Activated CD8-positive, alpha-beta memory T cell treated with anti-CD3 and anti-CD28 coated beads, Interleukin-2, amount 50 U/mL, for 24 hours (primary cell): ENCODE data around the gene COX20.

Source experiments
- DNase-seq: peaks from one replicate; pipeline ENCODE4 v3.0.0-alpha.2; 2020; ENCODE audit errors: extremely low read depth

Gene COX20

DNA sequence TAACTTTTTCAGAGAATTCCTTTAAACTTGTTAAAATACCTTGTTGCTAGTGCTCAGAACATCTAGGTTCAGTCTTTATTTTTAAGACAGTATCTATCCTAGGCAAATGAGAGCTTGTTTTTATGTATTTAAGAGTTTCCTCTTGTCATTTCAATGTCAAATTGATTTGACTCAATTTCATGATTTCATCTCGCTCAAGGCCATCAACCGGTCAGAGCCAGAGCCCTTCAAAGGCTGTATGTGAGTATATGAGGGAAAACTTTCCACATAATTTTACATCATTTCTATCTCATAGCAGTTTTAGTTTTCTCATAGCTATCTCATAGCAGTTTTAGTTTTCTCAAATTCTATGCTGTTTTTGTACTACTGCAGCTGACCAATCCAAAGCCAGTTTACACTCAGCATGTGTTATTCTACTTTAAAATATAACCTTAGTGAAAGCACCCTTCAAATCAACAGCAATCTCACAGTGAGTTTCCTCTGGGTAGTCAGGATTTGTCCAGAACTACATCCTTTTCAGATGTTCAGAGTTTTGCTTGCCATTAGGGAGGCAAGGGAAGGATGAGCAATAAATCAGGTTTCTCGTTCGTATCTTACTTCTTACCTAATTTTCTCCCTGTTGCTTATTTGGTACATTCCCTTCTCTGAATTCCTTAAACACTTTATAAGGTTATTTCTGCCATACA lies 16.2 kb downstream of the COX20 start:
- no peak for DNase-seq

GRCh38 chr1:244852694-244853093 lies 17.2 kb downstream of the COX20 start:
- DNase-seq = no peak

- DNase-seq = no peak
Measured at GRCh38 chr1:244854166-244854565, 18.7 kb downstream of the COX20 start.

GRCh38 chr1:244854865-244855578 lies 19.6 kb downstream of the COX20 start:
- DNase-seq = no peak

DNA sequence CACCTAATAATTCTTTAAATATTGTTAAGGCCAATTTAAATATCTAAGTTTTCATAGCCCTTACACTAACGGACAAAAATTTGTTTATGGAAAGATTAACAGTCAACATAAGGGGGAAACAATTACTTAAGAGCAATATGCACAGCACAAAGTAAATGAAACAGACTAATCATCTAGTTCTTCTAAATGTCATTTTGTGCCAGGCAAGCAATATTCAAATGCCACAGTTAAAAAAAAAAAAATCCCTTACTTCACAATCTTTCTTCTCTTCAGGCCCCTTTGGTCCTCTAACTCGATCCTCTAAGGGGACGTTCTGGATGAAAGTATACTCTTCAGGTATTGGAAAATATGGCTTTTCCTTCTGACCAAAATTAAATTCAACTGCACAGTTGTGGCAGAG lies 22.3 kb downstream of the COX20 start:
- DNase-seq = no peak

DNA sequence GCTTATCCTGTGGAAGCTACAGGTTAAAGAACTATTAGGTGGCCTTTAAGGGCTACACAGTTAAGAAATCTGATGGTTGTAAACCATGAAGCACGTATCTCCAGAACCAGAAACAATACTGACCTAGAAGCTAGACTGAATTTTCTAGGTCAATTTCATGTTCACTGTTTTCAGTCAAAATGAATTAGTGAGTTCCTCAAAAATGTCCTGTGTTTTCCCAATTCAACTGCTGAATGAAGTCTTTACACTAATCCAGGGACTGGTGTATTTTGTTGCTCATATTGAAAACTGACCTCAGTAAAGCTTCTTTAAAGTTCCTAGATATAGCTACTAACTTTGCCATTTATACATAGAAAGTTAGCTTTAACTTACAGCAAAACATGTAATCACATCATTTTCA lies 22.9 kb downstream of the COX20 start:
- DNase-seq = no peak

DNA sequence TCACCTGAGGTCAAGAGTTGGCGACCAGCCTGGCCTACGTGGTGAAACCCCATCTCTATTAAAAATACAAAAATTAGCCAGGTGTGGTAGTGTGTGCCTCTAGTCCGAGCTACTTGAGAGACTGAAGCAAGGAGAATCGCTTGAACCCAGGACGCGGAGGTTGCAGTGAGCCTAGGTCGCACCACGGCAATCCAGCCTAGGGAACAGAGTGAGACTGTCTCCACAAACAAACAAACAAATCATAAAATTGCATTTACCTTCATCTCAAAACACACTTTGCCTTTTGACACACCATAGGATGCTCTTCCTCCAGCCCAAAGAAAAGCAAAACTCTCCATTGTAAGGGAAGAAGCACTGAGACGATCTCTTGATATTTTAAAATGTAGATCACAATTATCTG lies 24.6 kb downstream of the COX20 start:
- DNase-seq = no peak

DNA sequence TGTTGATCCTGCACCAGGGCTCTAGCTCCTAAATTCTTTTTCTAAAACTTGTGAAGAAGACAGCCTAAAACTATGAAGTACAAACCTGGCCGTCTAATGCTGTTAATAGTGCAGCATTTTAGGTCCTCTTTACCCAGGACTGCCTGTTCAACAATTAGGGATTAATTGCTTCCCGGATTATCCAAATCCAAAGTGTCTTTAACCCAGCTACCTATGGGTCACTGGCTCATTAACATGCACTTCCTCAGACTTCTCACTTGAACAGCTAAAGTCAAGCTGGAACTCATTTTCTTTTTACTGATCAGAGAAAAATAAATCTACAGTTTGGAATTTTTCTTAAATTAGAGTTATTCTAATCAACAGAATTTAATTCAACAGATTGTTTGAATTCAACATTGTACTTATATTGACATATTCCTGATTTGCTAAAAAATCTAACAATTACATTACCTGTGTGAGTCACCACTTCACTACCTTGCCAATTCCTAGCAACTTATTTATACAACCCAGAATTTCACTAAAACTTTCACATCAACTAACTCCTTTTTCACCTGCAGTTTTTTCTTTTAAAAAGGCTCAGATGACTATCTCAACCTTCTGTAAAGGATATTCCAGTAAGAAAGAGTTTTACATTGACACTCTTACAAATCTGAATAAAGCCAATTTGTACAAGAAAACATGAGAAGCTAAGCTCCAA lies 25.6 kb downstream of the COX20 start:
- no peak for DNase-seq

GRCh38 chr1:244861683-244862082 lies 26.2 kb downstream of the COX20 start:
- no peak for DNase-seq

GRCh38 chr1:244862354-244862698 lies 26.9 kb downstream of the COX20 start:
- no peak for DNase-seq

- peak; percentile 94 for DNase-seq
Measured at GRCh38 chr1:244862699-244863490, 27.4 kb downstream of the COX20 start.

DNA sequence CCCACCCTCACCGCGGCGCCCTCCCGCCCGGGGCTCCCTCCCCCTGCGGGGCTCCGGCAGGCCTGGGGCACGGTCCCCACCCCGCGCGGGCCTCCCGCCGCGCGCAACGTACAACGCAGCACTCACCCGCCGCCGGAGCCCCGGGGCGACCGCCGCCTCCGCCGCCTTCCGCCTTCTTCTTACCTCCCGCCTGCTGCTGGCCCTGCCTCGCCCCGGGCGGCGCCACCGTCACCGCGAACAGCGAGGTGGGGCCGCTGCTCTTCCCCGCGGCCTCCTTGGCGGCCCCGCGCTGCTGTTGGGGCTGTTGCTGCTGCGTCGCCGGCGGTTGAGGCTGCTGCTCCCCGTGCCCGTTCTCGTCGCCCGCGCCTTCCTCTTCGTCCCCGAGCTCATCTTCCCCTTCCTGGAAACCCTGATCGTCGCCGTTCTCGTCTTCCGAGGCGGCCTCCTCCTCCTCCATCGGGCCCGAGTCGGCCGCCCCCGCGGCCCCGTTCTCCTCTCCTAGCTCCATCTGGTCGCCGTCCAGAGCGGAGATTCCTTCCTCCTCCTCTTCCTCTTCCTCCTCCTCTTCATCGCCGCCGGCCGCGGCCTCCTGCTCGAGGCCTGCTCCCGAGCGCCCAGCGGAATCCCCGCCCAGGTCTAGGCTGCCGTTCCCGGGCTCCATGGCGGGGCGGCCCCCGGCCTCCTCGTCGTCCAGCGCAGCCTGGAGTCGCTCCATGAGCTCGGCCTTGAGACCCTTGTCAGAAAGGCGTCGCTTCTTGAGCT lies 28.2 kb downstream of the COX20 start:
- DNase-seq = no peak

DNA sequence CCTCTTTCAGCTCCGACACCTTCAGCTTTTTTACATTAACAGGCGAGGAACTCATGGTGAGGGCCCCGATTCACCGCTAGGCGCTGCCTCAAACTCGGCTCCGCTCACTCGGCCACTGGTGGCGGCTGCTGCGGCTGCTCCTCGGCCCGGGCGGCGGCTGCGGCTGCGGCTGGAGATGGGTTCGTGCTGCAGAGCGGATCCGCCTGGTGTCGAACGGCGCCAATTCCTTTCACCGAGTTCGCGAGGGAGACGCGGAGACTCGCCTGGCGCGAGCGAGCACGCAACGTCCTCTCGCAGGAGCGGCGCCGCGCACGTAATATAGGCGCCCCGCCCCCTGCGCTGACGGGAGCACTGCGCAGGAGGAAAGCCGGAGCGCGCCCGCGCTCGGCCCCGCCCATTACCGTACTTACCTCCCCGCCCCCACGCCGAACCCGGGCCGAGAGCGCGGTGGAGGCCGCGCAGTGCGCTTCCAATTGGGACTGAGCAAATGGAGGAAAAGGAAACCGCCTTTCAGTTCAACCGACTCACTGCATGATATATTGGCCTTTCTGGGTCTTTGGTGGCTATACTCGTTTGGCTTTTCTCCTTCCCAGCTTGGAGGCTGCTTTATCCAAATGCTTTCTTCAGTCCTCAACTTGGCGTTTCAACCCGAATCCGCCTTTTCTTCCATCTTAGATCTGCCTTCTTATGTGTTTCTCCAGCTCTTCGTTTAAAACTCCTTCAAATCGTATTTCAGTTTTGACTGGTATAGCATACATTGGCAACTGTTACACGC lies 29.0 kb downstream of the COX20 start, which contains the start of gene HNRNPU:
Gene HNRNPU (minus strand): TSS at position 291 of the 775 bp plus-strand sequence. CDS start 236 bp downstream, at position 55.
- DNase-seq = peak; percentile 87

GRCh38 chr1:244865028-244865371 lies 29.5 kb downstream of the COX20 start:
- no peak for DNase-seq

GRCh38 chr1:244865820-244866219 lies 30.4 kb downstream of the COX20 start:
- DNase-seq = no peak

- DNase-seq = no peak
Measured at GRCh38 chr1:244866355-244866754, 30.9 kb downstream of the COX20 start.

GRCh38 chr1:244868484-244869363 lies 33.3 kb downstream of the COX20 start:
- no peak for DNase-seq

GRCh38 chr1:244869364-244869827 lies 33.9 kb downstream of the COX20 start:
- no peak for DNase-seq

DNA sequence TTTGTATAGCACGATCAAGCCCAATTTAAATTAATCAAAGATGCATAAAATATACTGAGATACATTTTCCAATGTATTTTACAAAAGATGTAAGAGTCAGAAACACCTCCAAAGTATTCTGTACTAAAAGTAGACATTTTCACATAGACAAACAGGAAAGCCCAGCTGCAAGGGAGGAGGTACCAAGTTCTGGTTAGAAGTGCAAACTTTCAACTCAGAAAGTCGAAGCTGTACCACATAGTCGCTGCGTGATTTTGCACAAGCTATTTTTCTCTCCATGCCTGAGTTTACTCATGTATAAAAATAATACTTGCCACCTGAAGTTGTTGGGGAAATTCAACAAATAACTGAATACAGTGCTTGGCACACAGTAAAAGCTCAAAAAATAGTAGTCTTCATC lies 34.5 kb downstream of the COX20 start:
- DNase-seq = no peak
